GM21390 (cell line): ENCODE data around the gene GABRD.
A peak's percentile ranks its signal among the peaks of the same experiment; 100 is the strongest.

Experiments used
- ATAC-seq: cut with Tn5 transposase; IDR thresholded peaks from one replicate; pipeline ENCODE4 v1.9.1; 2021; ENCODE audit not compliant: unreplicated experiment

The GABRD gene

DNA sequence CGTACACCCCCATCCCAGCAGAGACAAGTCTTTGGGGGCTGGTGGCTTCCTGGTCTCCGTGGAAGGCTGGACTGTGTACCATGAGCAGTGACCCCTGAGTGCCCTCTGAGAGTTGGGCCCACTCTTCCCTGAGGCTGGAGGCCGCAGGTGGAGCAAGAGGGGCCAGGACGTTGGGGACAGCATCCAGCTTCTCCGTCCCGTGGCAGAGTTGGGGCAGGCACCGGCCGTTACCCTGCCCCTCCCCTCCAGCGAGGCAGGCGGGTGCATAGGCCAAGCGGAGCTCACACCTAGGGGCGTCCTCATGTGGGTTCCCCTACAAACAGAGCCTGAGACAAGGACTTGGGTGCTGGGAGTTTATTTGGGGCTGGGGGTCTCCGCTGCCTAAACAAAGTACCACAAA, 14.0 kb downstream of the GABRD start:
- no peak for ATAC-seq

GRCh38 chr1:2036287-2036686, 17.1 kb downstream of the GABRD start:
- ATAC-seq, result no peak

DNA sequence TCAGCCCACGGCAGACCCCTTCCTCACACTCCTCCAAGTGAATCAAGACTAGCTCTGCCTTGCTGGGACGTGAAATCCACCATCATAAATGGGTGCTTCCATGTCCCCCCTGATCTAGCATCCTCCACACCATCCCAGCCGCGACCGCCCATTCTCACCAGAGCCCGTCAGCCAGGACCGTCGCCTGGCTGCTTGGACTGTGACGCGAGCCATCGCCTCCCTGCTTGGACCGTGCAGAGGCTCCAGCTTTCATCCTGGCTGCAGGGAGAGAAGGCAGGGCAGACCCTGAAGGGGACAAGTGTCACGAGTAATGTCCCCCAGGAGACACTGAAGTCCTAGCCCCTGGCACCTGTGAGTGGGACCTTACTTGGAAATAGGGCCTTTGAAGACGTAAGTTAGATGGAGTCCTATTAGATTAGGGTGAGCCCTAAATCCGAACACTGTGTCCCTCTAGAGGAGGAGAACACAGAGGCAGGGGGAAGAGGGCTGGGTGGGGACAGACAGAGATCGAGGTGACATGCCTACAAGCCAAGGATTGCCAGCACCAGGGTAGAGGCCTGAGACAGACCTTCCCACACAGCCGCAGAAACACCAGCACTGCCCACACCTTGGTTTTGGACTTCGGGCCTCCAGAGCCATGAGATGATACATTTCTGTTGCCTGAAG, 18.3 kb downstream of the GABRD start:
- ATAC-seq, result no peak

DNA sequence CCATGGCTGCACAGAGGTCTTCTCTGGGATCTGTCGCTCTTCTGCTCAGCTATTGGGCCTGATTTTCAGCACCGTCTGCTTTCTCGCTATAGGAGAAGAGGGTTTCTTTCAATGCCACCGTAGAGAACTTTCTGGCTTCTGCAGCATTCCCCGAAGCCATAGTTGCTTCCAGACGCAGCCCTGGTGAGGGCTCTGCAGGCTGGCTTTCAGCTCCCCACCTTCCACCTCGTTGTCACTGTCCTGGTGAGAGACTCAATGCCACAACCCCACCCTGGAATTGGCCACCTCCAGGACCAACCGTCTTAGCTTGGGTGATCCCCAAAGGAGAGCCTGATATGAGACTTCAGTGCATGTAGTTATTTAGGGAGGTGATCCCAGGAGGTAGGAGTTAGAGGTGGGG, 19.1 kb downstream of the GABRD start:
- no peak for ATAC-seq

- no peak for ATAC-seq
These were observed 20.1 kb downstream of the GABRD start for GRCh38 chr1:2039251-2039650.

DNA sequence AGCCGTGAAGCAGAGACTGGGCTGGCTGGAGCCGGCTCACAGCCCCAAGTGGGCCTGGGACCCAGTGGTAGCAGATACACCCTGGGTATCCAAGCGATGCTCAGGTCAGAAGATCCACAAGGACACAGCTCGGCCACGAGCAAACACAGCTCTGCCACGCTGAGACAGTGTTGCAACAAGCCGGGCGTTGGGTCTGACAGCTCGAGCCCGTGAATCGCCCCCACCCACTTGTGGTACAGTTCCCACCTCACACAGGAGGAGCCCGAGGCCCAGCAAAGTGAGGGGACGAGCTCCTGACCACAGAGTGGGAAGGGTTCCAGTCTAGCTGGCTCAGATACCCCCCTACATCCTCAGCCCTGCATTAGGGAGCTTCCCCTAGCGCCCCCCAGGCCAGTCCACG, 22.2 kb downstream of the GABRD start:
- no peak for ATAC-seq

DNA sequence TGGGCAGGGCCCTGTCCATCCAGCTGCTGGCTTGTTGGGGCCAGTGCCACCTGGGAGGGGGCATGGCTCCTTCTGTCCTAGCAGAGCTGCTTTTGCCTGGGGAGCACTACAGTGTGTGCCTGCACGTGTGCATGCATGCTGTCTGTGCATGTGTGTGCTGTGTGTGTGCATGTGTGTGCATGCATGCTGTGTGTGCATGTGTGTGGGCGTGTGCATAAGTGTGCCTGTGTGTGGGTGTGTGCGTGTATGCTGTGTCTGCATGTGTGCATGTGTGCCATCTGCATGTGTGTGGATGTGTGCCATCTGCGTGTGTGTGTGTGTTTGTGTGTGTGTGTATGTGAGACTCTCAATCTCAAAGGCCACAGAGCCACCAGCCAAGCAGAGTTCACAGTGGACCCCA, 22.7 kb downstream of the GABRD start:
- ATAC-seq, result no peak

- ATAC-seq, result no peak
These were observed 24.0 kb downstream of the GABRD start for GRCh38 chr1:2042830-2043773.

- ATAC-seq, result no peak
These were observed 24.7 kb downstream of the GABRD start for GRCh38 chr1:2043886-2044285.

GRCh38 chr1:2044510-2045319, 25.6 kb downstream of the GABRD start:
- no peak for ATAC-seq

GRCh38 chr1:2045468-2046173, 26.5 kb downstream of the GABRD start:
- no peak for ATAC-seq

- ATAC-seq, result no peak
These were observed 27.2 kb downstream of the GABRD start for GRCh38 chr1:2046174-2046917.

GRCh38 chr1:2046953-2047748, 28.0 kb downstream of the GABRD start:
- ATAC-seq, result no peak

GRCh38 chr1:2047749-2048729, 28.9 kb downstream of the GABRD start:
- ATAC-seq, result no peak

GRCh38 chr1:2049225-2049717, 30.1 kb downstream of the GABRD start:
- no peak for ATAC-seq

- peak; percentile 66 for ATAC-seq
These were observed 30.7 kb downstream of the GABRD start, which contains the start of gene PRKCZ for GRCh38 chr1:2049718-2050431. PRKCZ (plus strand) TSS chr1:2050411; CDS start chr1:2050631, 220 bp downstream.

DNA sequence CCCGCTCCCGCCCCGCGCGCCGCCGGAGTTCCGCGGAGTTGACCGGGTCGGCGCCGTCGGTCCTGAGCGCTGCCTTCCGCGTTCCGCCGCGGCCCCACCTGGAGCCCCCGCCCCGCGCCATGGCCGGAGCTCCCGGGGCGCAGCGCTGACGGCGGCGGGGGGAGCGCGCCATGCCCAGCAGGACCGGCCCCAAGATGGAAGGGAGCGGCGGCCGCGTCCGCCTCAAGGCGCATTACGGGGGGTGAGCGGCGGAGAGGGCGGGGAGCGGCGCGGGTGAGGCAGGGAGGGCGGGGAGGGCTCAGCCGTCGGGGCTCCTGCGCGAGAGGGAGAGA, 31.3 kb downstream of the GABRD start:
- no peak for ATAC-seq
